Measurements from ENCODE around the gene TP53. TPM values are rescaled to one million over a fixed set of nuclear protein-coding genes. Genes with fewer than 3 reads are reported as not detected.

TP53 gene
- total and polyA plus RNA-seq, 10 of the 15 experiments (the other 5 are each of a cell fraction or from before 2014, with no cell fraction given): 35.6 to 162 (median 75.9) TPM

GRCh38 chr17:7711051-7711755 lies 23.9 kb upstream of the TP53 start:
- no peak for TF ChIP-seq GATAD2B (conservative IDR thresholded peaks at IDR 0.05; ENCODE audit: low read depth)
- TF ChIP-seq, protein P1, sequence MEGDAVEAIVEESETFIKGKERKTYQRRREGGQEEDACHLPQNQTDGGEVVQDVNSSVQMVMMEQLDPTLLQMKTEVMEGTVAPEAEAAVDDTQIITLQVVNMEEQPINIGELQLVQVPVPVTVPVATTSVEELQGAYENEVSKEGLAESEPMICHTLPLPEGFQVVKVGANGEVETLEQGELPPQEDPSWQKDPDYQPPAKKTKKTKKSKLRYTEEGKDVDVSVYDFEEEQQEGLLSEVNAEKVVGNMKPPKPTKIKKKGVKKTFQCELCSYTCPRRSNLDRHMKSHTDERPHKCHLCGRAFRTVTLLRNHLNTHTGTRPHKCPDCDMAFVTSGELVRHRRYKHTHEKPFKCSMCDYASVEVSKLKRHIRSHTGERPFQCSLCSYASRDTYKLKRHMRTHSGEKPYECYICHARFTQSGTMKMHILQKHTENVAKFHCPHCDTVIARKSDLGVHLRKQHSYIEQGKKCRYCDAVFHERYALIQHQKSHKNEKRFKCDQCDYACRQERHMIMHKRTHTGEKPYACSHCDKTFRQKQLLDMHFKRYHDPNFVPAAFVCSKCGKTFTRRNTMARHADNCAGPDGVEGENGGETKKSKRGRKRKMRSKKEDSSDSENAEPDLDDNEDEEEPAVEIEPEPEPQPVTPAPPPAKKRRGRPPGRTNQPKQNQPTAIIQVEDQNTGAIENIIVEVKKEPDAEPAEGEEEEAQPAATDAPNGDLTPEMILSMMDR (IDR thresholded peaks at IDR 0.05 in 2 of 3, conservative IDR thresholded peaks at IDR 0.05 in 1 of 3; ENCODE audit: control insufficient read depth in 2 of 3, extremely low read depth in 1 of 3, insufficient read depth in 1 of 3, low read depth in 3 of 3, low read length in 3 of 3): peak in 2 of 3 experiments; percentile 21 to 26; a peak in 3 of 6 replicates
- POLR2A ChIA-PET: no interaction called here
- H3K36me3 ChIP-seq (ENCODE audit: control insufficient read depth in 2 of 2, insufficient read depth in 2 of 2, low read length in 1 of 2): no peaks in the 10 kb centered on the region
- no peak overlapping the region for H2AFZ ChIP-seq (ENCODE audit: control insufficient read depth, low read depth, low read length)
- H3K4me3 ChIP-seq: no peak overlapping the region
- H3K79me2 ChIP-seq (ENCODE audit: control insufficient read depth, insufficient read depth, low read length): no peaks in the 10 kb centered on the region
- peaks cover 0 to 6% of the 10 kb centered on the region in 2 experiments; a peak in 2 of 4 replicates for H3K27me3 ChIP-seq (replicated peaks in 1 of 2; ENCODE audit: control insufficient read depth in 2 of 2, insufficient read depth in 2 of 2, low read length in 1 of 2)
- intact Hi-C loops (cut with micrococcal nuclease; ENCODE audit: unreplicated experiment): no loop called here
- peaks cover 5% of the 10 kb centered on the region for H3K4me1 ChIP-seq (ENCODE audit: control insufficient read depth, insufficient read depth, low read length)
- SMC1A ChIA-PET (ENCODE audit: uncharacterized antibody, unreplicated experiment): no interaction called here
- no peaks in the 10 kb centered on the region for H3K9me3 ChIP-seq (replicated peaks; ENCODE audit: control insufficient read depth, insufficient read depth, low read length)
- WGBS (ENCODE audit: insufficient coverage, insufficient replicate concordance, low lambda C conversion rate, missing lambda C conversion rate): 67% methylated on average over 7 of the region's 7 CpGs
- FAIRE-seq (no peak), DNase-seq (ENCODE audit: low read depth, low spot score) (no peak), ATAC-seq (peak; percentile 76)
- no peak overlapping the region for H3K27ac ChIP-seq (ENCODE audit: control insufficient read depth, insufficient read depth)
- CTCF ChIA-PET: no interaction called here
- no peaks in the 10 kb centered on the region for H4K20me1 ChIP-seq (ENCODE audit: control insufficient read depth, insufficient read depth)
- RAD21 ChIA-PET (ENCODE audit: unreplicated experiment): no interaction called here
- H3K9ac ChIP-seq (ENCODE audit: control insufficient read depth, insufficient read depth, low read length): no peak overlapping the region
- no TSS peak for BruUV-seq (replicated peaks)
- H3K4me2 ChIP-seq (ENCODE audit: control insufficient read depth, insufficient read depth): no peak overlapping the region
- in situ Hi-C loops (cut with MboI): no loop called here

DNA sequence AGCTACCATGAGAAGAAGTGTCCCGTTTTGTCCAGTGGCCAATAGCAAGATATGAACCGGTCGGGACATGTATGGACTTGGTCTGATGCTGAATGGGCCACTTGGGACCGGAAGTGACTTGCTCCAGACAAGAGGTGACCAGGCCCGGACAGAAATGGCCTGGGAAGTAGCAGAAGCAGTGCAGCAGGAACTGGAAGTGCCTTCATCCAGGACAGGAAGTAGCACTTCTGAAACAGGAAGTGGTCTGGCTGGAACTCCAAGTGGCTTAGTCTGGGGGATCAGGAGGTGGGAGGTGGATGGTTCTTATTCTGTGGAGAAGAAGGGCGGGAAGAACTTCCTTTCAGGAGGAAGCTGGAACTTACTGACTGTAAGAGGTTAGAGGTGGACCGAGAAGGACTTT lies 23.0 kb upstream of the TP53 start:
- peak; percentile 13 for FAIRE-seq
- in situ Hi-C loops (cut with MboI) (no loop called here), intact Hi-C loops (cut with micrococcal nuclease; ENCODE audit: unreplicated experiment) (no loop called here)
- TF ChIP-seq EED (IDR thresholded peaks at IDR 0.05; ENCODE audit: low read depth): 0 out of 2 replicates have a peak, but pooled peaks have one; percentile 17
- TF ChIP-seq SREBF1 (IDR thresholded peaks at IDR 0.05; ENCODE audit: low read length): no peak
- TF ChIP-seq BMI1 (IDR thresholded peaks at IDR 0.05; ENCODE audit: borderline replicate concordance): no peak
- TF ChIP-seq SMAD5 (IDR thresholded peaks at IDR 0.05; ENCODE audit: low read depth): no peak
- no peak for TF ChIP-seq STAT3 (IDR thresholded peaks at IDR 0.05; ENCODE audit: low read depth, low read length)
- no peak for TF ChIP-seq HSF1 (IDR thresholded peaks at IDR 0.05; ENCODE audit: low read depth, low read length)
- TF ChIP-seq SMC3 (IDR thresholded peaks at IDR 0.05; ENCODE audit: borderline replicate concordance, low read length): no peak
- TF ChIP-seq SPI1 (IDR thresholded peaks at IDR 0.05; ENCODE audit: borderline replicate concordance, insufficient read depth, low read depth, low read length): peak; percentile 54; the same call in 1 of the 2 replicates
- no peak for TF ChIP-seq ASH2L (IDR thresholded peaks at IDR 0.05; ENCODE audit: borderline replicate concordance, low read depth)
- no peak for TF ChIP-seq ZNF217 (IDR thresholded peaks at IDR 0.05)

More for the DNA sequence above, 23.0 kb upstream of the TP53 start:
- H3K27me3 ChIP-seq (replicated peaks in 1 of 2; ENCODE audit: control insufficient read depth in 2 of 2, insufficient read depth in 2 of 2, low read length in 1 of 2): peaks cover 3 to 5% of the 10 kb centered on the region in 2 experiments; a peak in 2 of 4 replicates
- CTCF ChIA-PET: no interaction called here
- H3K27ac ChIP-seq (ENCODE audit: control insufficient read depth, insufficient read depth): no peak overlapping the region
- no peak overlapping the region for H3K4me3 ChIP-seq
- no peaks in the 10 kb centered on the region for H3K36me3 ChIP-seq (ENCODE audit: control insufficient read depth in 2 of 2, insufficient read depth in 2 of 2, low read length in 1 of 2)
- ATAC-seq (no peak), DNase-seq (ENCODE audit: low read depth, low spot score) (no peak)
- peaks cover 5% of the 10 kb centered on the region for H3K4me1 ChIP-seq (ENCODE audit: control insufficient read depth, insufficient read depth, low read length)
- BruUV-seq (replicated peaks): no TSS peak
- H3K9me3 ChIP-seq (replicated peaks; ENCODE audit: control insufficient read depth, insufficient read depth, low read length): no peaks in the 10 kb centered on the region
- 50% methylated on average over 7 of the region's 7 CpGs for WGBS (ENCODE audit: insufficient coverage, insufficient replicate concordance, low lambda C conversion rate, missing lambda C conversion rate)
- POLR2A ChIA-PET: no interaction called here
- no peak overlapping the region for H2AFZ ChIP-seq (ENCODE audit: control insufficient read depth, low read depth, low read length)
- SMC1A ChIA-PET (ENCODE audit: uncharacterized antibody, unreplicated experiment): no interaction called here
- H3K79me2 ChIP-seq (ENCODE audit: control insufficient read depth, insufficient read depth, low read length): no peaks in the 10 kb centered on the region
- H4K20me1 ChIP-seq (ENCODE audit: control insufficient read depth, insufficient read depth): no peaks in the 10 kb centered on the region
- H3K4me2 ChIP-seq (ENCODE audit: control insufficient read depth, insufficient read depth): no peak overlapping the region
- RAD21 ChIA-PET (ENCODE audit: unreplicated experiment): interaction anchor here (0.7 kb wide), 1 partner anchor 38 kb away, joined by 3 read pairs; no protein-coding TSS in a partner anchor
- no peak overlapping the region for H3K9ac ChIP-seq (ENCODE audit: control insufficient read depth, insufficient read depth, low read length)

Measured in GM12878 (cell line).